H1 (cell line): ENCODE results near the gene FARS2. TPM values are rescaled to one million over a fixed set of nuclear protein-coding genes. Genes with fewer than 3 reads are reported as not detected.

ENCODE experiments used
- CTCF ChIA-PET: fragments of 300-600 bp; sonication (Branson Sonifier 250); formaldehyde crosslinking; loops from one replicate; lab custom pipeline; 2021; ENCODE audit not compliant: partially characterized antibody; lab: Charles Lee
- POLR2A ChIA-PET: fragments of 300-600 bp; sonication (Branson Sonifier 250); formaldehyde crosslinking; loops from one replicate; lab custom pipeline; 2021; ENCODE audit warnings: inconsistent platforms; ENCODE audit not compliant: partially characterized antibody; lab: Charles Lee
- DNase-seq, 2 experiments: peaks; one replicate each; pipeline versions ENCODE4 v3.0.0 to v3.0.0-alpha.2; 2010 to 2022; ENCODE audit warnings: low spot score in 2 of 2, low read depth in 1 of 2, mixed read lengths in 1 of 2
- FAIRE-seq: peaks from 2 replicates; lab custom pipeline; 2011; peaks lifted over from hg19 to GRCh38; lab: Jason Lieb, UNC
- H2AFZ ChIP-seq: 2 replicates; pipeline ENCODE4 v1.8.1; 2012; ENCODE audit warnings: low read length, inconsistent platforms
- H2AK5ac ChIP-seq: 2 replicates; pipeline ENCODE4 v1.6.1; 2013; ENCODE audit warnings: low read depth, low read length
- H2BK120ac ChIP-seq: replicated peaks from 2 replicates; pipeline ENCODE3; 2013; ENCODE audit warnings: low read depth, low read length, inconsistent platforms
- H2BK12ac ChIP-seq: 2 replicates; pipeline ENCODE4 v1.6.1; 2013; ENCODE audit warnings: low read depth, low read length
- H2BK15ac ChIP-seq: 2 replicates; pipeline ENCODE4 v1.6.1; 2013; ENCODE audit warnings: low read length
- H2BK20ac ChIP-seq: 2 replicates; pipeline ENCODE4 v1.6.1; 2013; ENCODE audit warnings: low read length
- H2BK5ac ChIP-seq: 2 replicates; pipeline ENCODE4 v1.6.1; 2013; ENCODE audit warnings: low read depth, low read length
- H3K14ac ChIP-seq: 2 replicates; pipeline ENCODE4 v1.6.1; 2013; ENCODE audit warnings: inconsistent platforms; ENCODE audit not compliant: insufficient read length
- H3K18ac ChIP-seq: 2 replicates; pipeline ENCODE4 v1.6.1; 2013; ENCODE audit warnings: low read length; ENCODE audit errors: extremely low read depth
- H3K23ac ChIP-seq: 2 replicates; pipeline ENCODE4 v1.6.1; 2013; ENCODE audit warnings: inconsistent platforms; ENCODE audit not compliant: insufficient read length
- H3K23me2 ChIP-seq: 2 replicates; pipeline ENCODE4 v1.6.1; 2013; ENCODE audit warnings: low read depth, low read length
- H3K27ac ChIP-seq: 2 replicates; pipeline ENCODE4 v1.6.1; 2011; ENCODE audit warnings: low read depth, low read length, inconsistent platforms
- H3K27me3 ChIP-seq, 4 experiments: replicated peaks in 1 of 4; 1 replicate in 1 of 4; 2 replicates in 3 of 4; pipeline versions ENCODE4 v1.6.1 to v1.8.1; 2011 to 2013; ENCODE audit warnings: low read length in 3 of 4, mild to moderate bottlenecking in 3 of 4, inconsistent platforms in 2 of 4, mixed read lengths in 2 of 4, moderate library complexity in 1 of 4; ENCODE audit not compliant: control insufficient read depth in 3 of 4, insufficient read depth in 3 of 4; ENCODE audit errors: extremely low read depth in 1 of 4
- H3K36me3 ChIP-seq, 4 experiments: 2 replicates each; pipeline versions ENCODE4 v1.6.1 to v1.8.1; 2011 to 2013; ENCODE audit warnings: mild to moderate bottlenecking in 4 of 4, low read length in 3 of 4, moderate library complexity in 2 of 4, control low read depth in 1 of 4, inconsistent platforms in 1 of 4; ENCODE audit not compliant: insufficient read depth in 4 of 4, control insufficient read depth in 2 of 4
- H3K4ac ChIP-seq: replicated peaks from 2 replicates; pipeline ENCODE3; 2013; ENCODE audit warnings: low read length, low read depth, mixed read lengths, inconsistent platforms; ENCODE audit not compliant: insufficient read length
- H3K4me1 ChIP-seq, 4 experiments: replicated peaks in 1 of 4; 1 replicate in 1 of 4; 2 replicates in 3 of 4; pipeline versions ENCODE4 v1.6.1 to v1.8.1; 2011 to 2013; ENCODE audit warnings: low read length in 3 of 4, inconsistent platforms in 2 of 4, mixed read lengths in 1 of 4; ENCODE audit not compliant: insufficient read depth in 4 of 4, control insufficient read depth in 3 of 4
- H3K4me2 ChIP-seq, 2 experiments: 2 replicates each; pipeline versions ENCODE4 v1.6.1 to v1.8.1; 2011 to 2013; ENCODE audit warnings: low read depth in 2 of 2, low read length in 2 of 2, control low read depth in 1 of 2, inconsistent platforms in 1 of 2, mild to moderate bottlenecking in 1 of 2; ENCODE audit not compliant: insufficient read depth in 1 of 2
- H3K4me3 ChIP-seq, 4 experiments: fragments of 200-600, 300-600 bp in 1 of 4; sonication (generic), shearing (Covaris generic), sonication (Bioruptor Twin) in 1 of 4; 2 replicates each; pipeline versions ENCODE4 v1.5.1 to v1.8.1; 2011 to 2016; ENCODE audit warnings: low read length in 4 of 4, low read depth in 3 of 4, control low read depth in 2 of 4, inconsistent platforms in 2 of 4, mild to moderate bottlenecking in 2 of 4, mixed read lengths in 1 of 4, moderate library complexity in 1 of 4; ENCODE audit not compliant: insufficient read depth in 2 of 4; ENCODE audit errors: extremely low read depth in 1 of 4
- H3K56ac ChIP-seq: replicated peaks from 2 replicates; pipeline ENCODE3; 2013; ENCODE audit warnings: low read depth, mild to moderate bottlenecking, mixed read lengths, low read length, inconsistent platforms; ENCODE audit not compliant: insufficient read length
- H3K79me1 ChIP-seq: 2 replicates; pipeline ENCODE4 v1.6.1; 2013; ENCODE audit warnings: low read depth, low read length, control low read depth
- H3K79me2 ChIP-seq, 2 experiments: 2 replicates each; pipeline versions ENCODE4 v1.6.1 to v1.8.1; 2012 to 2013; ENCODE audit warnings: low read length in 2 of 2, mild to moderate bottlenecking in 2 of 2, inconsistent platforms in 1 of 2; ENCODE audit not compliant: insufficient read depth in 2 of 2, control insufficient read depth in 1 of 2
- H3K9ac ChIP-seq, 4 experiments: replicated peaks in 1 of 4; 1 replicate in 1 of 4; 2 replicates in 3 of 4; pipeline versions ENCODE4 v1.6.1 to v1.8.1; 2011 to 2013; ENCODE audit warnings: low read depth in 3 of 4, low read length in 3 of 4, control low read depth in 2 of 4, mild to moderate bottlenecking in 2 of 4, moderate library complexity in 2 of 4, inconsistent platforms in 1 of 4; ENCODE audit errors: extremely low read depth in 1 of 4
- H3K9me3 ChIP-seq, 2 experiments: 2 replicates each; pipeline versions ENCODE4 v1.6.1 to v1.8.1; 2012 to 2013; ENCODE audit warnings: mild to moderate bottlenecking in 2 of 2, moderate library complexity in 2 of 2, control low read depth in 1 of 2, inconsistent platforms in 1 of 2, low read depth in 1 of 2, low read length in 1 of 2, mixed read lengths in 1 of 2; ENCODE audit not compliant: insufficient read depth in 2 of 2
- H4K20me1 ChIP-seq, 2 experiments: replicated peaks in 1 of 2; 2 replicates each; pipeline versions ENCODE3 to v1.8.1; 2011 to 2013; ENCODE audit warnings: inconsistent platforms in 2 of 2, low read length in 2 of 2, mild to moderate bottlenecking in 1 of 2; ENCODE audit not compliant: insufficient read depth in 2 of 2, control insufficient read depth in 1 of 2
- H4K5ac ChIP-seq: 2 replicates; pipeline ENCODE4 v1.6.1; 2013; ENCODE audit warnings: low read length, low read depth, mixed read lengths, inconsistent platforms; ENCODE audit not compliant: insufficient read length
- H4K8ac ChIP-seq: 2 replicates; pipeline ENCODE4 v1.8.0; 2013; ENCODE audit warnings: mild to moderate bottlenecking, moderate library complexity, low read length, inconsistent platforms; ENCODE audit not compliant: insufficient read depth; ENCODE audit errors: extremely low read depth
- H4K91ac ChIP-seq: replicated peaks from 2 replicates; pipeline ENCODE3; 2013; ENCODE audit warnings: low read length, mixed read lengths, inconsistent platforms; ENCODE audit not compliant: insufficient read length
- CBX8 ChIP-seq: fragments of 300-800, 300-1000 bp; sonication (generic); IDR thresholded peaks from 2 replicates; pipeline ENCODE4 v1.7.1; 2016; ENCODE audit warnings: low read depth, low read length, borderline replicate concordance
- KDM1A ChIP-seq: fragments of 200-600, 300-600 bp; sonication (generic); IDR thresholded peaks from 2 replicates; pipeline ENCODE4 v1.7.1; 2016; ENCODE audit warnings: mild to moderate bottlenecking, low read length, borderline replicate concordance
- WGBS, 2 experiments: shearing (Covaris generic) in 1 of 2; methylation state at CpG; one replicate each; pipeline versions ENCODE4 v1.1.6 to v1.1.7; 2013 to 2015; ENCODE audit warnings: low lambda C conversion rate in 2 of 2, mixed read lengths in 2 of 2, inconsistent platforms in 1 of 2, low coverage in 1 of 2, missing lambda C conversion rate in 1 of 2; ENCODE audit not compliant: insufficient replicate concordance in 2 of 2, insufficient coverage in 1 of 2, insufficient read length in 1 of 2; ENCODE audit errors: extremely low coverage in 1 of 2, missing lambda C conversion rate in 1 of 2; 5-methylcytosine and 5-hydroxymethylcytosine counted together
- polyA plus RNA-seq, 7 experiments: library from polyadenylated mRNA; depleted of rRNA in 3 of 7; stranded (reverse) in 5 of 7; unstranded in 2 of 7; fragments of >200 nt in 5 of 7; fragments of 200-250 nt in 2 of 7; gene quantifications; 1 replicate in 5 of 7; 2 replicates in 1 of 7; 4 replicates in 1 of 7; pipeline versions ENCODE4 v1.2.1 to v1.2.3, GENCODE V29; 2011 to 2013; ENCODE audit warnings: missing spikeins in 2 of 7, mixed read lengths in 2 of 7
- total RNA-seq: library from RNA; stranded (reverse); fragmentation: NEBNext Ultra II Directional; extraction: Animal tissue kit (Norgen Biotek cat#: 25700); gene quantifications from 2 replicates; pipeline ENCODE4 v1.2.1, GENCODE V29; 2021

The FARS2 gene
- total and polyA plus RNA-seq, 2 of the 8 experiments (the other 6 are each of a cell fraction or from before 2014, with no cell fraction given): 11.7 to 14.4 TPM

DNA sequence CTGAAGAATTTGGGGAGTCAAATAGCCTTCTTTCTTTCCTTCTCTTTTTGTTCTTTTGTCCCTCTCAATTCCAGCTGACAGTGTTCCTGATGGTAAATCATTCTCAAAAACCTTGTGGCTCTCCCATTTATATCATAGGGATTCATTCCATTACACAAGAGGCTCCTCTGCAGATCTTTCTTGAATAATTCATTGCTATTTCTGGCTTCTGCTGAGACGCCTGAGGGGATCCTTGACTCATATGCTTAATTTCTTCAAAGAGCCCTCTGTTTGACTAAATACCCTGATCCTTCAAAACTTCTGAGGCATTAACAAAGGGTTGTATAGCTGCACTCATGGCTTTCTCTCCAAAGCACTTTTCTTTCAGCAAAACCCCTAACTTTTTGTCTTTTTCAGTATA is 289.3 kb downstream of the FARS2 start:
- H2BK20ac ChIP-seq: no peak overlapping the region
- no peak overlapping the region for H3K4me2 ChIP-seq

More for the DNA sequence above, 289.3 kb downstream of the FARS2 start:
- TF ChIP-seq KDM1A (no peak), CBX8 (no peak)
- H3K4ac ChIP-seq: no peak overlapping the region
- no peak overlapping the region for H2BK15ac ChIP-seq
- peaks cover 2 to 5% of the 10 kb centered on the region in 2 experiments; a peak in 2 of 4 replicates for H3K9me3 ChIP-seq
- H3K9ac ChIP-seq: no peak overlapping the region
- no peak for FAIRE-seq
- H3K36me3 ChIP-seq: peaks cover 0 to 4% (median 0%) of the 10 kb centered on the region in 4 experiments; a peak in 1 of 8 replicates
- ChIA-PET CTCF (no interaction called here), POLR2A (no interaction called here)
- no peak overlapping the region for H2AFZ ChIP-seq
- no peak overlapping the region for H3K27ac ChIP-seq
- H4K20me1 ChIP-seq: no peaks in the 10 kb centered on the region
- H3K27me3 ChIP-seq: no peaks in the 10 kb centered on the region
- no peak overlapping the region for H2BK120ac ChIP-seq
- H4K5ac ChIP-seq: no peak overlapping the region
- no peak overlapping the region for H4K8ac ChIP-seq
- WGBS, 2 experiments: 78% methylated on average over 1 of the region's 1 CpG; no CpG with 5 or more reads in 1 of the 2 experiments
- no peak overlapping the region for H3K4me3 ChIP-seq
- no peak overlapping the region for H3K18ac ChIP-seq
- H3K79me1 ChIP-seq: no peaks in the 10 kb centered on the region
- no peak overlapping the region for H2AK5ac ChIP-seq
- H3K23ac ChIP-seq: no peak overlapping the region
- no peak overlapping the region for H3K14ac ChIP-seq
- no peak overlapping the region for H3K56ac ChIP-seq
- no peak overlapping the region for H2BK12ac ChIP-seq
- no peaks in the 10 kb centered on the region for H3K79me2 ChIP-seq
- H3K4me1 ChIP-seq: peaks cover 0 to 4% (median 2%) of the 10 kb centered on the region in 4 experiments; a peak in 2 of 7 replicates
- no peak for DNase-seq
- no peak overlapping the region for H4K91ac ChIP-seq
- no peak overlapping the region for H2BK5ac ChIP-seq
- no peaks in the 10 kb centered on the region for H3K23me2 ChIP-seq
